ENCODE data around the gene TTLL10.

GRCh38 chr1:1204425-1204920 is 30.8 kb downstream of the TTLL10 start:
- TF ChIP-seq, protein P1, sequence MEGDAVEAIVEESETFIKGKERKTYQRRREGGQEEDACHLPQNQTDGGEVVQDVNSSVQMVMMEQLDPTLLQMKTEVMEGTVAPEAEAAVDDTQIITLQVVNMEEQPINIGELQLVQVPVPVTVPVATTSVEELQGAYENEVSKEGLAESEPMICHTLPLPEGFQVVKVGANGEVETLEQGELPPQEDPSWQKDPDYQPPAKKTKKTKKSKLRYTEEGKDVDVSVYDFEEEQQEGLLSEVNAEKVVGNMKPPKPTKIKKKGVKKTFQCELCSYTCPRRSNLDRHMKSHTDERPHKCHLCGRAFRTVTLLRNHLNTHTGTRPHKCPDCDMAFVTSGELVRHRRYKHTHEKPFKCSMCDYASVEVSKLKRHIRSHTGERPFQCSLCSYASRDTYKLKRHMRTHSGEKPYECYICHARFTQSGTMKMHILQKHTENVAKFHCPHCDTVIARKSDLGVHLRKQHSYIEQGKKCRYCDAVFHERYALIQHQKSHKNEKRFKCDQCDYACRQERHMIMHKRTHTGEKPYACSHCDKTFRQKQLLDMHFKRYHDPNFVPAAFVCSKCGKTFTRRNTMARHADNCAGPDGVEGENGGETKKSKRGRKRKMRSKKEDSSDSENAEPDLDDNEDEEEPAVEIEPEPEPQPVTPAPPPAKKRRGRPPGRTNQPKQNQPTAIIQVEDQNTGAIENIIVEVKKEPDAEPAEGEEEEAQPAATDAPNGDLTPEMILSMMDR (IDR thresholded peaks at IDR 0.05), result no peak
- TF ChIP-seq POLR2A (IDR thresholded peaks at IDR 0.05), result no peak

Measured in esophagus squamous epithelium (tissue), 4 donors.